Kidney epithelial cell (primary cell): Measurements from ENCODE around the gene B2M. TPM values are rescaled to one million over a fixed set of nuclear protein-coding genes. Genes with fewer than 3 reads are reported as not detected.
"Not testable (repeated sequence)": the region's sequence is repeated elsewhere in the genome, so short reads cannot be mapped to it uniquely, and the experiment has no call there.

Source experiments
- DNase-seq: peaks from one replicate; pipeline ENCODE4 v3.0.0-alpha.2; 2010; ENCODE audit warnings: low read depth
- H3K27me3 ChIP-seq: 2 replicates; pipeline ENCODE4 v1.6.0; 2011; ENCODE audit warnings: low read length; ENCODE audit not compliant: control insufficient read depth, insufficient read depth
- H3K36me3 ChIP-seq: 2 replicates; pipeline ENCODE4 v1.5.1; 2011; ENCODE audit warnings: low read length; ENCODE audit not compliant: control insufficient read depth, insufficient read depth
- H3K4me3 ChIP-seq: 2 replicates; pipeline ENCODE4 v1.5.1; 2011; ENCODE audit warnings: low read depth, mild to moderate bottlenecking, control low read depth, low read length
- total RNA-seq: library from RNA; depleted of rRNA; stranded (reverse); fragments of >200 nt; gene quantifications from 2 replicates; pipeline ENCODE4 v1.2.3, GENCODE V29; 2015
- TF ChIP-seq, protein P1 (sequence below): IDR thresholded peaks from 2 replicates; pipeline ENCODE4 v1.5.1; 2011; ENCODE audit warnings: mild to moderate bottlenecking, moderate library complexity, low read length, control low read depth, inconsistent platforms; ENCODE audit not compliant: insufficient read depth, poor library complexity, severe bottlenecking

B2M gene
- total RNA-seq, 1 donor from 2014 or later, result 956 TPM

DNA sequence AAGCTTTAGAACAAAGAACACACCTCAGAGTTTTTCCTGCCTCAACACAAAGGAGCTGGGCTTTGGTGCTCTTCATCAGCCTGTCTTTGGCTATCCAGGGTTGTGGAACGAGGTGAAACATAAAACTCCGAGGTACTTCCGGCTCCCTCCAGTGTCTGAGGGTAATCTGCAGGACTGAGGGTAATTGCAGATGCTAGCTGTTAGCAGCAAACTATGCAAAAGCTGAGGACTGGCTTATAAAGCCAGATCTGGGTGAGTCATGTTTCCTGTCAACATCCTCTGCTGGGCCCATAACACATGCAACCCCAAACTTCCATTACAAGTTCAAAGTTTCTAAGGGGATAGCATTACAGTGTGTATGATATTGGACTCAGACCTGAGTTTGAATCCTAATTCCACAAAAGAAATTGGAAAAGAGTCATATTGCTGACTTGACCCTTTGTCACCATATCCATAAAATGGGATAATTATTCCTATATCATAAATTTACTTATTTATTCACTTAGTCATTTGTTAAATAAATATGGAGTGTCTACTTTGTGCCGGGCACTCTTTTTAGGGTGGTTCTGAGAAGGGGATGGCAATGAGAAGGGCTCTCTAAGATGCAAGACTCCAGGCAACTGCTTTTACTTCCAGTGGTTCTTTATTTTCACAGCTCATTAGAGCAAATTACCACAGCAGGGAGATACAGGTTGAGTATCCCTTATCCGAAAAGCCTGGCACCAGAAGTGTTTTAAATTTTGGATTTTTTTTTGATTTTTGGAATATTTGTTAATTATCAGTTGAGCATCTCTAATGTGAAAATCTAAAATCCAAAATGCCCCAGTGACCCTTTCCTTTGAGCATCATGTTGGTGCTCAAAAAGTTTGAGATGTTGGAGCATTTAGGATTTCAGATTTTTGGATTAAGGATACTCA lies 15.5 kb downstream of the B2M start:
- peak; percentile 77 for DNase-seq
- TF ChIP-seq, protein P1, sequence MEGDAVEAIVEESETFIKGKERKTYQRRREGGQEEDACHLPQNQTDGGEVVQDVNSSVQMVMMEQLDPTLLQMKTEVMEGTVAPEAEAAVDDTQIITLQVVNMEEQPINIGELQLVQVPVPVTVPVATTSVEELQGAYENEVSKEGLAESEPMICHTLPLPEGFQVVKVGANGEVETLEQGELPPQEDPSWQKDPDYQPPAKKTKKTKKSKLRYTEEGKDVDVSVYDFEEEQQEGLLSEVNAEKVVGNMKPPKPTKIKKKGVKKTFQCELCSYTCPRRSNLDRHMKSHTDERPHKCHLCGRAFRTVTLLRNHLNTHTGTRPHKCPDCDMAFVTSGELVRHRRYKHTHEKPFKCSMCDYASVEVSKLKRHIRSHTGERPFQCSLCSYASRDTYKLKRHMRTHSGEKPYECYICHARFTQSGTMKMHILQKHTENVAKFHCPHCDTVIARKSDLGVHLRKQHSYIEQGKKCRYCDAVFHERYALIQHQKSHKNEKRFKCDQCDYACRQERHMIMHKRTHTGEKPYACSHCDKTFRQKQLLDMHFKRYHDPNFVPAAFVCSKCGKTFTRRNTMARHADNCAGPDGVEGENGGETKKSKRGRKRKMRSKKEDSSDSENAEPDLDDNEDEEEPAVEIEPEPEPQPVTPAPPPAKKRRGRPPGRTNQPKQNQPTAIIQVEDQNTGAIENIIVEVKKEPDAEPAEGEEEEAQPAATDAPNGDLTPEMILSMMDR, result no peak
- H3K36me3 ChIP-seq, result peaks cover 2% of the 10 kb centered on the region
- H3K27me3 ChIP-seq, result no peaks in the 10 kb centered on the region
- H3K4me3 ChIP-seq, result no peak overlapping the region

DNA sequence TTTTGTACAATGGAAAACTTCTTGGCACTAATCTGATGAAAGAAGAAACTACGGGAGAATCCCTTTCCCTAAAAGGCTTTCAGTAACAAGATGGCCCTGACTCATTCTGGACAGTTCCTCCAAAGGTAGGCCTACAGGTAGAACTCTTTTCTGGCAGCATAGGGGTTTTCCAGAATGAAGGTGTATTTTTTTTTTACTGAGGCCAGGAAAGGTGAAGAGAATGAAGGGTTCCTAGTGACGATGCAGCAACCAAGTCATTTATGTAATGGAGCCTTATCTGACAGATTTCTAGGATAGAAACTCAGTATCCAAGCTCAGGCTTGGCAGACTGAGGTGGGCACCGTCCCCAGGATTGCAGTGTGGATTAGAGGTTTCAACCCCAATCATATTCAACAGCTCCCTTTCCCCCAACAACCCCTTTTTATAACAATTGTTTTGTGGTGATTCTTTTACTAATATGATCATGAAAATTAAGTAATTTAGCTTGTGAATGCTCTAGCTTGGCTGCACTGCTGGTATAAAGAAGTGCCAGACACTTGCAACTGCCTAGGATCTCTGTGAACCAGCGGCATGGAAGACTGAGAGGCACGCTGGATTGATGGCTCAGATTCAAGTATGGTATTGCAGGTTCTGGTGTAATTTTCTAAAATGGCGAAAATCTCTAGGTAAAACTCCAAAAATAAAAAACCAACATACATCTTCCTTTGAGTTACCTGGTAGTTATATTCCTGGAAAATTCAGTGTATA lies 16.3 kb downstream of the B2M start:
- TF ChIP-seq, protein P1, result no peak
- Histone ChIP-seq H3K4me3 (no peak overlapping the region), H3K36me3 (peaks cover 2% of the 10 kb centered on the region), H3K27me3 (no peaks in the 10 kb centered on the region)
- no peak for DNase-seq

DNA sequence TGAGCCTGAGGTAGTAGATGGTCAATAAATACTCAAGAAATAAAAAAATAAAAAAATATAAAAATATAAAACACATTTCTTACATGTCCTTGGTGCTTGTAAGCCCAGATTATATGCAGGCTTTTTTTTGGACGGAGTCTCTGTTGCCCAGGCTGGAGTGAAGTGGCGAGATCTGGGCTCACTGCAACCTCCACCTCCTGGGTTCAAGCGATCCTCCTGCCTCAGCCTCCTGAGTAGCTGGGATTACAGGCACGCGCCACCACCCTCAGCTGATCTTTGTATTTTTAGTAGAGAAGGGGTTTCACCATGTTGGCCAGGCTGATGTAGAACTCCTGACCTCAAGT lies 16.9 kb downstream of the B2M start:
- H3K27me3 ChIP-seq, H3K36me3 ChIP-seq, DNase-seq, H3K4me3 ChIP-seq: not testable (repeated sequence)

DNA sequence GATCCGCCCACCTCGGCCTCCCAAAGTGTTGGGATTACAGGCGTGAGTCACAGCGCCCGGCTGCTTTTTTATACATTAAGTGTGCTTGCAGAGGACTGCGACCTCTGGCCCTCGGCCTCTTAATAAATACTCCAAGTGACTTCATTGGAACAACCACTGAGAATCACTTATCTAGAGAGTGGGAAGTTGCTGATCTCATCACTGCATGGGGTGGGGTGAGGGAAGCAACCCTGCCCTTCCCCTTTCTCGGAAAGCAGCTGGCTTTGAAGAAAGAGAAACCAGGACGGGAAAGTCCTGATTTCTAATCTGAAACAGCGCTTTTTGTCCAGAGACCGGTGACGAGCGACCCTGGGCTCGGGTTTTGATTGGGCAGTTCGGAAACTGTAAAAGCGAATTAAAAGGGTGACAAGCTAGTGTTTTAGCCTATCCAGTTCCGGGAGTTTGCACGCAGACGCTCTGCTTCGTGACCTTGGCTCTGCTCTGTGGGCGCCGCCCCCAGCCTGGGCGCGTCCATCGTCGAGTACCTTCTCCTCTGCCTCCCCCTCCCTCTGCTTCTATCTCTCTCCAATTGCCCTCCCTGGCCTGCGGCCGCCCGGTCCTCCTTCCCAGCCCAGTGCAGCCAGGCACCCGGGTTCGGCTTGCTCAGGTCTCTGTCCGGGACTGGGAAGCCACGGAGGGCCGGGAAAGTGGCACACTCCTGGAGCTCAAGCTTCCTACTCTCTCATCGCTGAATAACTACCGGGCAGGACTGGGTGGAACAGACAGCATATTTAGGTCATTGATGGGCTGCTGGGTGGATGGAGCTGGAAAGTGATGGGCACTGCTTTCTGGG lies 17.5 kb downstream of the B2M start:
- H3K27me3 ChIP-seq, result no peaks in the 10 kb centered on the region
- TF ChIP-seq, protein P1, result no peak
- peak overlapping the region; percentile 87 for H3K4me3 ChIP-seq
- DNase-seq, result peak; percentile 94
- peaks cover 2% of the 10 kb centered on the region for H3K36me3 ChIP-seq

DNA sequence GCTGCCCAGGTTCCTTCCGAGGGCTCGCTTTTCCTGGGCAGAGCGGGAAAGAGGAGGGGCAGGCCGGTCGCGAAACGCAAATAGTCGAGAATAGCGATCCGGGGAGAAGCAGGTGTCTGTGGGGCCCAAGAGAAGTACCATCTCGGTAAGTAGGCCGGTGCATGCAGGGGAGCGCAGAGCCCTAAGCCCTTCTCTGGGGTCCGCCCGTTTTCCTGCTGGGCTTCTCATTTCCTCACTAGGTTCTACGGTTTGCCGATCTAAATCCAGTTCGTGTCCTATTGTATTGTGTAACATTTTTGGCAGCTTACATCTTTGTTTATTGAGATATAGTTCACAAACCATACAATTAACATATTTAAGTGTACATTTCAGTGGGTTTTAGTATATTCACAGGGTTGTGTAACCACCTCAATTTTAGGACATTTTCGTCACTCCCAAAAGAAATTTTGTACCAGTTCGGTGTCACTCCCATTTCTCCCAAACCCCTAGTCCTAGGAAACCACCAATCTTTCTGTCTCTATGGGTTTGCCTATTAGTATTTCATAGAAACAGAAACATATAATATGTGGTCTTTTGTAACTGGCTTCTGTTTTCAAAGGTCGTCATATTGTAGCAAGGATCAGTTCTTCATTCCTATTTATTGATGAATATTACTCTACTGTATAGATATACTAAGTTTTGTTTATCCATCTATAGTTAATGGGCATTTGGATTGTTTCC lies 18.3 kb downstream of the B2M start:
- no peak for DNase-seq
- no peaks in the 10 kb centered on the region for H3K27me3 ChIP-seq

More for the DNA sequence above, 18.3 kb downstream of the B2M start:
- H3K4me3 ChIP-seq, result peak overlapping the region; percentile 87
- H3K36me3 ChIP-seq, result peaks cover 2% of the 10 kb centered on the region
- TF ChIP-seq, protein P1, result no peak
